GM12878 (cell line): ENCODE measurements around the gene CDH4. TPM values are rescaled to one million over a fixed set of nuclear protein-coding genes. Genes with fewer than 3 reads are reported as not detected.

ENCODE experiments used
- ATAC-seq: fragments of 200-7000 bp; cut with Tn5 transposase; 3 replicates; pipeline ENCODE4 v1.9.1; 2020; ENCODE audit warnings: mild to moderate bottlenecking, moderate library complexity
- BruUV-seq: library from RNA; stranded (reverse); fragments of 400-500 nt; replicated peaks from 2 replicates; lab custom pipeline; 2021; lab: Mats Ljungman, UMichigan
- CTCF ChIA-PET: fragments of 300-600 bp; sonication (Branson Sonifier 250); formaldehyde crosslinking; extraction: SDS; loops from one replicate; lab custom pipeline; 2021; ENCODE audit warnings: inconsistent platforms; lab: Yijun Ruan, JAX
- POLR2A ChIA-PET: fragments of 350-600 bp; formaldehyde crosslinking; extraction: SDS; loops from one replicate; lab custom pipeline; 2021; ENCODE audit warnings: inconsistent platforms; lab: Charles Lee
- RAD21 ChIA-PET: fragments of 300-600 bp; sonication (Branson Sonifier 250); formaldehyde crosslinking; loops from one replicate; lab custom pipeline; 2023; ENCODE audit warnings: antibody characterized with exemption; ENCODE audit not compliant: unreplicated experiment; lab: Charles Lee
- SMC1A ChIA-PET: fragments of 300-600 bp; sonication (Branson Sonifier 250); formaldehyde crosslinking; loops from one replicate; lab custom pipeline; 2023; ENCODE audit not compliant: unreplicated experiment, uncharacterized antibody; lab: Charles Lee
- DNase-seq: peaks from one replicate; pipeline ENCODE4 v3.0.0-alpha.2; 2011; ENCODE audit warnings: low read depth, low spot score
- FAIRE-seq: peaks from 3 replicates; lab custom pipeline; 2011; peaks lifted over from hg19 to GRCh38; lab: Jason Lieb, UNC
- H2AFZ ChIP-seq: 2 replicates; pipeline ENCODE4 v1.6.0; 2011; ENCODE audit warnings: low read depth, low read length, control low read depth; ENCODE audit not compliant: control insufficient read depth
- H3K27ac ChIP-seq: 2 replicates; pipeline ENCODE4 v1.5.1; 2011; ENCODE audit warnings: control low read depth; ENCODE audit not compliant: control insufficient read depth, insufficient read depth
- H3K27me3 ChIP-seq, 2 experiments: replicated peaks in 1 of 2; 2 replicates each; pipeline versions ENCODE4 v1.6.0 to v1.6.1; 2011; ENCODE audit warnings: low read length in 1 of 2; ENCODE audit not compliant: control insufficient read depth in 2 of 2, insufficient read depth in 2 of 2
- H3K36me3 ChIP-seq, 2 experiments: 2 replicates each; pipeline ENCODE4 v1.5.1; 2011; ENCODE audit warnings: low read length in 1 of 2; ENCODE audit not compliant: control insufficient read depth in 2 of 2, insufficient read depth in 2 of 2
- H3K4me1 ChIP-seq: 2 replicates; pipeline ENCODE4 v1.6.1; 2011; ENCODE audit warnings: mild to moderate bottlenecking, low read length, moderate library complexity, mixed read lengths; ENCODE audit not compliant: control insufficient read depth, insufficient read depth
- H3K4me2 ChIP-seq: 2 replicates; pipeline ENCODE4 v1.6.0; 2011; ENCODE audit warnings: control low read depth; ENCODE audit not compliant: control insufficient read depth, insufficient read depth
- H3K4me3 ChIP-seq: fragments of 200-600 bp; sonication (generic); 2 replicates; pipeline ENCODE4 v1.5.1; 2016
- H3K79me2 ChIP-seq: 2 replicates; pipeline ENCODE4 v1.6.0; 2011; ENCODE audit warnings: low read length; ENCODE audit not compliant: control insufficient read depth, insufficient read depth
- H3K9ac ChIP-seq: 2 replicates; pipeline ENCODE4 v1.8.0; 2011; ENCODE audit warnings: low read length, control low read depth, mixed read lengths; ENCODE audit not compliant: control insufficient read depth, insufficient read depth
- H3K9me3 ChIP-seq: replicated peaks from 3 replicates; pipeline ENCODE4 v1.5.1; 2011; ENCODE audit warnings: mild to moderate bottlenecking, low read length; ENCODE audit not compliant: control insufficient read depth, insufficient read depth
- H4K20me1 ChIP-seq: 2 replicates; pipeline ENCODE4 v1.6.0; 2011; ENCODE audit not compliant: control insufficient read depth, insufficient read depth
- BCL11A ChIP-seq: IDR thresholded peaks from 2 replicates; pipeline ENCODE4 v1.6.1; 2011; ENCODE audit warnings: low read depth, low read length
- BMI1 ChIP-seq: fragments of 450-650 bp; IDR thresholded peaks from 2 replicates; pipeline ENCODE4 v1.6.1; 2016; ENCODE audit warnings: mild to moderate bottlenecking, moderate library complexity, borderline replicate concordance
- JUND ChIP-seq: IDR thresholded peaks from 2 replicates; pipeline ENCODE4 v1.6.1; 2012; ENCODE audit warnings: low read depth, mild to moderate bottlenecking, low read length, improper control_type of control experiment, moderate library complexity
- RELB ChIP-seq: fragments of 450-650 bp; IDR thresholded peaks from 2 replicates; pipeline ENCODE4 v1.6.1; 2017; ENCODE audit warnings: low read depth, mild to moderate bottlenecking, moderate library complexity
- RFX5 ChIP-seq: IDR thresholded peaks from 2 replicates; pipeline ENCODE4 v1.6.1; 2011; ENCODE audit warnings: low read depth, low read length, improper control_type of control experiment
- SRF ChIP-seq, 2 experiments: IDR thresholded peaks; 2 replicates each; pipeline ENCODE4 v1.6.1; 2011; ENCODE audit warnings: low read depth in 2 of 2, low read length in 2 of 2, mild to moderate bottlenecking in 1 of 2, moderate library complexity in 1 of 2
- ZNF24 ChIP-seq: fragments of 450-650 bp; IDR thresholded peaks from 2 replicates; pipeline ENCODE4 v1.6.1; 2017; ENCODE audit warnings: antibody characterized with exemption, mild to moderate bottlenecking
- ZNF622 ChIP-seq: fragments of 450-650 bp; IDR thresholded peaks from 2 replicates; pipeline ENCODE4 v1.6.1; 2017; ENCODE audit warnings: mild to moderate bottlenecking, inconsistent platforms
- WGBS: methylation state at CpG from one replicate; pipeline ENCODE4 v1.1.6; 2016; ENCODE audit warnings: low lambda C conversion rate; ENCODE audit not compliant: insufficient replicate concordance, insufficient coverage; ENCODE audit errors: missing lambda C conversion rate; 5-methylcytosine and 5-hydroxymethylcytosine counted together
- in situ Hi-C: fragments of 300-500 bp; cut with MboI; formaldehyde crosslinking; loops from 9 replicates; pipeline ENCODE4 v1.14.3; 2018; ENCODE audit warnings: mixed read lengths
- intact Hi-C: fragments of 100-400 bp; cut with micrococcal nuclease; formaldehyde crosslinking; loops from one replicate; pipeline ENCODE4 v1.14.2; 2022; ENCODE audit not compliant: unreplicated experiment
- polyA plus RNA-seq, 11 experiments: library from polyadenylated mRNA; depleted of rRNA in 4 of 11; unstranded in 6 of 11; stranded (reverse) in 5 of 11; fragments of >200 nt; fragmentation: Nextera tagmentation in 4 of 11; fragmentation: Illumina TruSeq in 1 of 11; extraction: Ambion mirVana in 4 of 11; extraction: Trizol in 1 of 11; gene quantifications; 1 replicate in 1 of 11; 2 replicates in 10 of 11; pipeline versions ENCODE4 v1.2.1 to v1.2.3, GENCODE V29; 2011 to 2016; ENCODE audit warnings: inconsistent platforms in 2 of 11, missing spikeins in 2 of 11, low read depth in 1 of 11
- total RNA-seq, 4 experiments: library from RNA; depleted of rRNA in 3 of 4; stranded (reverse); fragments of >200 nt in 3 of 4; fragmentation: Illumina TruSeq in 1 of 4; extraction: Trizol in 1 of 4; gene quantifications; 2 replicates each; pipeline versions ENCODE4 v1.2.1 to v1.2.3, GENCODE V29; 2013 to 2021
- TF ChIP-seq, protein P1 (sequence below): IDR thresholded peaks from 2 replicates; pipeline ENCODE4 v1.6.1; 2012; ENCODE audit warnings: low read depth, low read length, improper control_type of control experiment

CDH4 gene
- total and polyA plus RNA-seq, 10 of the 15 experiments (the other 5 are each of a cell fraction or from before 2014, with no cell fraction given): not detected

DNA sequence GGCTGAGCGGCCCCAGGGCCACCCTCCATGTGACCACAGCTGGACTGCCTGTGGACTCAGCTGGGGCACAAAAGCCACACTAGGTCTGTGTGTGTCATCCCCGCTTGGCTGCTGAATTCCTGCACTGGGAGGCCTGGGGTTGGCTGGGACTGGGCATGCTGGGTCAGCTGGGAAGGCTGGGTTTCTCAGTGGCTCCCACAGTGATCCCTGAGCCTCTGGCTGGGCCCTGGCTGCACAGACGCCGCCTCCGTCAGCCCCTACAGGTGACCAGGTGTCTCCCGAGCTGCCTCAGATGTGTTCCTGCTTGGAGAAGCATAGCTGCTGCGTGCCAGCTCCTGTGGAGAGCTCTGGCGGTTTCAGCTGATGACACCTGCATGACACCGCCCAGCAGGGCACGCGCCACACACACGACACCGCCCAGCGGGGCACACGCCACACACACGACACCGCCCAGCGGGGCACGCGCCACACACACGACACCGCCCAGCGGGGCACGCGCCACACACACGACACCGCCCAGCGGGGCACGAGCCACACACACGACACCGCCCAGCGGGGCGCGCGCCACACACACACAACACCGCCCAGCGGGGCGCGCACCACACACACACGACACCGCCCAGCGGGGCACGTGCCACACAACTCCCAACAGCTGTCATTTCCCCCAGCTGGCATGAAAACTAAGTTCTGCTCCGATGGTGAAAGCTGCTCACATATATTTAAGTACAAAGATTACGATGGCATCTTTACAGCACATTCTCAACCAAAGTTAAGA lies 724.8 kb downstream of the CDH4 start:
- ATAC-seq (no peak), DNase-seq (no peak), FAIRE-seq (no peak)
- no peak overlapping the region for H2AFZ ChIP-seq
- CTCF ChIA-PET: no interaction called here
- no peak overlapping the region for H3K27ac ChIP-seq
- BruUV-seq: no TSS peak
- H3K36me3 ChIP-seq: peaks cover 8 to 14% of the 10 kb centered on the region in 2 experiments
- POLR2A ChIA-PET: no interaction called here
- in situ Hi-C loops: no loop called here
- H3K9ac ChIP-seq: no peak overlapping the region
- 98% methylated on average over 23 of the region's 45 CpGs for WGBS
- H3K4me3 ChIP-seq: no peak overlapping the region
- no peaks in the 10 kb centered on the region for H3K9me3 ChIP-seq
- no peaks in the 10 kb centered on the region for H4K20me1 ChIP-seq
- SMC1A ChIA-PET: no interaction called here
- intact Hi-C loops: no loop called here
- no peaks in the 10 kb centered on the region for H3K27me3 ChIP-seq
- TF ChIP-seq, protein P1, sequence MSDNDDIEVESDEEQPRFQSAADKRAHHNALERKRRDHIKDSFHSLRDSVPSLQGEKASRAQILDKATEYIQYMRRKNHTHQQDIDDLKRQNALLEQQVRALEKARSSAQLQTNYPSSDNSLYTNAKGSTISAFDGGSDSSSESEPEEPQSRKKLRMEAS: no peak
- TF ChIP-seq BCL11A (no peak), ZNF622 (no peak), JUND (no peak), RFX5 (no peak), RELB (no peak), ZNF24 (no peak), SRF (IDR thresholded peaks at IDR 0.05; ENCODE audit: low read depth in 2 of 2, low read length in 2 of 2) (no peak), BMI1 (no peak)
- H3K79me2 ChIP-seq: no peaks in the 10 kb centered on the region
- RAD21 ChIA-PET: no interaction called here
- H3K4me1 ChIP-seq: no peaks in the 10 kb centered on the region
- H3K4me2 ChIP-seq: no peak overlapping the region
